Urinary bladder (tissue), 4 donors: ENCODE data around the gene PRKCE. TPM values are rescaled to one million over a fixed set of nuclear protein-coding genes. Genes with fewer than 3 reads are reported as not detected.

Experiments
- DNase-seq: peaks from one replicate; pipeline ENCODE4 v3.0.0-alpha.2; 2015; ENCODE audit errors: extremely low spot score
- H3K27ac ChIP-seq: one replicate; pipeline ENCODE4 v1.5.1; 2013; ENCODE audit warnings: low read depth, mild to moderate bottlenecking, moderate library complexity
- H3K36me3 ChIP-seq: one replicate; pipeline ENCODE4 v1.6.1; 2013; ENCODE audit warnings: mild to moderate bottlenecking, moderate library complexity; ENCODE audit not compliant: insufficient read depth
- H3K4me1 ChIP-seq: one replicate; pipeline ENCODE4 v1.6.1; 2013; ENCODE audit warnings: mild to moderate bottlenecking, moderate library complexity; ENCODE audit not compliant: insufficient read depth
- H3K4me3 ChIP-seq: one replicate; pipeline ENCODE4 v1.5.1; 2013; ENCODE audit warnings: low read depth, low read length
- WGBS: extraction: QIAGEN DNeasy Blood & Tissue Kit; methylation state at CpG from one replicate; pipeline ENCODE4 v1.1.7; 2013; 5-methylcytosine and 5-hydroxymethylcytosine counted together
- polyA plus RNA-seq: library from polyadenylated mRNA; stranded (reverse); fragments of 200-250 nt; gene quantifications from one replicate; pipeline ENCODE4 v1.2.3, GENCODE V29; 2013
- total RNA-seq: library from RNA; depleted of rRNA; stranded (reverse); fragments of >200 nt; gene quantifications from one replicate; pipeline ENCODE4 v1.2.3, GENCODE V29; 2014
- donor health status: healthy with polysubstance abuse.
- donor health status: healthy.

The PRKCE gene
- total and polyA plus RNA-seq, 2 donors, result 9.9 to 29.7 TPM

DNA sequence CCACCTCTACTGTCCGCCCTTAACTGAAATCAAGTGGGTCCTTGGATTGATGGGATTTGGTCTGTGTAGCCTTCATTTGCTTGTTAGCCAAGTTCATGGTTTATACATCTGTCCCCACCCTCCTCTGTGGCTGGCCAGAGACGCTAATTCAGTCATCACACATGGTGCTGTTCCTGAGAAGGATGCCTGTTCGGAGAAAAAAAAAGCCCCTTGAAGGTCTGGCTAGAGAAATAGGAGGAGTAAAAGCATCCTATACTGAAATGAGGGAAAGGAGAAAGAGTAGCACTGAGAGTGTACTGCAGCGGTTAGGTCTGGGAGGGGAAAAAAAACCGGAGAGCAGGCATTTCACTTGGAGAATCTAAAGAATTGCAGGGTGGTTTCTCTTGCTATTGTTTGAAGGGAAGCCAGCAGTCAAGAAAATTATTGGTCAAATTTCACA is 465.1 kb downstream of the PRKCE start:
- no peak for DNase-seq
- H3K36me3 ChIP-seq, result no peaks in the 10 kb centered on the region
- no peak overlapping the region for H3K4me3 ChIP-seq
- no peak overlapping the region for H3K27ac ChIP-seq
- WGBS, result 77% methylated on average over 5 of the region's 5 CpGs
- H3K4me1 ChIP-seq, result no peaks in the 10 kb centered on the region

GRCh38 chr2:46117379-46117778 is 465.9 kb downstream of the PRKCE start:
- Histone ChIP-seq H3K4me3 (no peak overlapping the region), H3K36me3 (no peaks in the 10 kb centered on the region), H3K27ac (no peak overlapping the region), H3K4me1 (no peaks in the 10 kb centered on the region)
- WGBS, result 93% methylated on average over 2 of the region's 2 CpGs
- no peak for DNase-seq

- WGBS, result 92% methylated on average over 3 of the region's 3 CpGs
- no peaks in the 10 kb centered on the region for H3K4me1 ChIP-seq
- no peak overlapping the region for H3K27ac ChIP-seq
- H3K36me3 ChIP-seq, result no peaks in the 10 kb centered on the region
- H3K4me3 ChIP-seq, result no peak overlapping the region
- DNase-seq, result no peak
These were observed 466.5 kb downstream of the PRKCE start for GRCh38 chr2:46117994-46118393.

GRCh38 chr2:46118656-46119371 is 467.3 kb downstream of the PRKCE start:
- H3K27ac ChIP-seq, result no peak overlapping the region

DNA sequence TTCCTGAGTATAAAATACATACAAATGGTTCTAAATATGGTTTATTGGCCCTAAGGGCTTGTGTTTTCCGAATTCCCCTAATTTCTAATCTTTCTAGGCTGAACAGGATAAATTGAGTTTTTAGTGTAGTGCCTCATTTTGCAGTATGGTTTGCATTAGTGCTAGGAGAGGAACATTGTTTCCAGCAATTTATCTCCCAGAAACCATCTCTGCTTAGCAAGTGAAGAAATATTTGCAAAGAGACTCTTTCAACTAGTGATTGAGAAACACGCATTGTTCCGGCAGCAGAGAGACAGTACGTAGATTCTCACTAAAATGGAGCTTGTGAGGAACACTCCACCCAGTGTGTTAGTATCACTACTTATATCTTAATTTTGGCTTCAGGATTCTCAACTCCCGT is 468.0 kb downstream of the PRKCE start:
- no peak overlapping the region for H3K4me3 ChIP-seq
- H3K36me3 ChIP-seq, result no peaks in the 10 kb centered on the region
- H3K27ac ChIP-seq, result peak overlapping the region; percentile 15
- no peak for DNase-seq
- no peaks in the 10 kb centered on the region for H3K4me1 ChIP-seq
- whole genome bisulfite sequencing, result 59% methylated on average over 5 of the region's 5 CpGs

More at GRCh38 chr2:46118656-46119371, 467.3 kb downstream of the PRKCE start:
- DNase-seq, result no peak
- H3K4me1 ChIP-seq, result no peaks in the 10 kb centered on the region
- H3K4me3 ChIP-seq, result no peak overlapping the region
- H3K36me3 ChIP-seq, result no peaks in the 10 kb centered on the region
- 80% methylated on average over 7 of the region's 7 CpGs for WGBS

- DNase-seq, result no peak
- Histone ChIP-seq H3K4me3 (no peak overlapping the region), H3K27ac (no peak overlapping the region), H3K36me3 (no peaks in the 10 kb centered on the region), H3K4me1 (no peaks in the 10 kb centered on the region)
- WGBS, result 55% methylated on average over 5 of the region's 5 CpGs
These were observed 469.5 kb downstream of the PRKCE start for GRCh38 chr2:46120792-46121555.

- 89% methylated on average over 5 of the region's 5 CpGs for WGBS
These were observed 471.0 kb downstream of the PRKCE start for GRCh38 chr2:46122318-46122976.

GRCh38 chr2:46123013-46123412 is 471.5 kb downstream of the PRKCE start:
- Histone ChIP-seq H3K27ac (no peak overlapping the region), H3K4me3 (no peak overlapping the region), H3K36me3 (no peaks in the 10 kb centered on the region), H3K4me1 (no peaks in the 10 kb centered on the region)
- no peak for DNase-seq

More at GRCh38 chr2:46122318-46122976, 471.0 kb downstream of the PRKCE start:
- Histone ChIP-seq H3K4me3 (no peak overlapping the region), H3K4me1 (no peaks in the 10 kb centered on the region), H3K27ac (no peak overlapping the region), H3K36me3 (no peaks in the 10 kb centered on the region)
- DNase-seq, result no peak

DNA sequence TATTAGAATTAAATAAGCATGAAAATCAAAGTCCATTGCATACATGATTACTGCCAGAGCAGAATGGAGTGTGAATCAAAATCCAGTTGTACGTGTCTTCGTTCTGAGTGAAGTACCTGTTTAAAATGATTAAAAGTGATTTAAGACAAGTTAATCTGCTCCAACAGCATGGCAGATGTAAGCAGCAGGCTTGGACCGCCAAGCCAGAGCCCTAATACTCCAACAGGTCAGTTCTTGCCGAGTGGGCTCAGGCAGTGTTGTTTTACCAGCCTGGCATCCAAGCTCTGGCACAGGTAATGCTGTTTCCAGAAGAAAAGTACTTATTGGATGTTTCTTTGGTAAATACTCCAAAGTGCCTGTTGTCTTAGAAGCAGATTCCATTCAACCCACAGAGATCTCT is 474.3 kb downstream of the PRKCE start:
- 92% methylated on average over 4 of the region's 4 CpGs for WGBS
- no peak for DNase-seq
- H3K4me3 ChIP-seq, result no peak overlapping the region
- H3K36me3 ChIP-seq, result no peaks in the 10 kb centered on the region
- no peak overlapping the region for H3K27ac ChIP-seq
- no peaks in the 10 kb centered on the region for H3K4me1 ChIP-seq

DNA sequence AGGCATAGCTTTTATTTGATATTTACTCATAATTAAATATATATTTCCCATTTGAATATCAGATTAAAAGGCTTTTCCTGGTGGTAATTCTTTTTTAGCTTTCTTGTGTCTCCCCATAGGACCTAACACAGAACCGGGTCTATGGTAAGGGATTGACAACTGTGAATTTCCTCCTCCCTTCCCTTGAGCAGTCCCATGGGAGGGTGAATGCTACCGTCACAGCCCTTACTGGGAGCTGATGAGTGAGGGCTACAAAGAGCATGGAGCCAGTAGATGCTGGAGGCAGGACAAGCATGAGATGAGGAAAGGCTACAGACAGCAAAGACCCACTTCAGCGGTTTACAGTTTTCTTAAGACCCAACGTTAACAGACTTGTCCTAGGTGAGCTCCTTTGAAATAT is 475.1 kb downstream of the PRKCE start:
- Histone ChIP-seq H3K4me3 (no peak overlapping the region), H3K4me1 (no peaks in the 10 kb centered on the region), H3K27ac (no peak overlapping the region), H3K36me3 (no peaks in the 10 kb centered on the region)
- no peak for DNase-seq
- 92% methylated on average over 4 of the region's 4 CpGs for WGBS

DNA sequence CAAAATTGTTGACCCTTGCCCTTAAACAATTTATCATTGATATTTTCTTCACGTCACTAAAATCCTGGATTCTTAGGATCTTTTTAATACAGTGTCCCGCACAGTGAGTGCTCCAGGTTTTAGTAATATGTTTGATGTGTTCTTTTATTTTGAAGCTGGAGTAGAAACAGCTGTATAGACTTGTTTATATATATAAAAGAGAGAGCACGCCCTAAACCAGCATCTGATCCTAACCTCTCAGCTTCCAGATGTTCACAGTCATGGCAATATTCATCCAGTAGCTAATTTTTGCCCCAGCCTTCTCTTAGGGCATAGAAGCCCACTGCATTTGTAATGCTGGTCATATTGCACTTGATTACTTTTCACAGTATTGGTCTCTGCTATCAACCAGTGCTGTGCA is 475.7 kb downstream of the PRKCE start:
- Histone ChIP-seq H3K36me3 (no peaks in the 10 kb centered on the region), H3K27ac (no peak overlapping the region), H3K4me1 (no peaks in the 10 kb centered on the region), H3K4me3 (no peak overlapping the region)
- 72% methylated on average over 3 of the region's 3 CpGs for WGBS
- no peak for DNase-seq

DNA sequence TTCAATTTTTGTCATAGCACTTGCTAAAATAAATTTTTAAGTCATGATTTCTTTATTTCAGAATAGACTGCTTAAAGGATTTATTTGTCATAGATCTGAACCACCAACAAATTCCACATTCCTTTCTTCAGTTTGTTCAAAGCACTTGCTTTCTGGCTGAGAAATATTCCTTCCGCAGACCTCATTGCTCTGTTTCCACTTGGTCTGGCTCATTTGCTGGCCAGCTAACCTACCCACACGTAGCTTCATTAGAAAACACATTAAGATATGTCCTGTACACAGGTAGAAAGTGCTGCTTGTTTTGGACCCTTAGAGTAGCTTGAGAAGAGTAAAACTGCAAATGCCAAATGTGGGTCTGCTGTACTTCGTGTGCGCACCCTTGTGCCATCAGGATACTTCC is 479.0 kb downstream of the PRKCE start:
- no peaks in the 10 kb centered on the region for H3K4me1 ChIP-seq
- DNase-seq, result no peak
- 81% methylated on average over 4 of the region's 4 CpGs for WGBS
- H3K27ac ChIP-seq, result no peak overlapping the region
- H3K4me3 ChIP-seq, result no peak overlapping the region
- H3K36me3 ChIP-seq, result no peaks in the 10 kb centered on the region

- H3K36me3 ChIP-seq, result no peaks in the 10 kb centered on the region
- DNase-seq, result no peak
- 92% methylated on average over 8 of the region's 8 CpGs for WGBS
- no peak overlapping the region for H3K4me3 ChIP-seq
- H3K4me1 ChIP-seq, result no peaks in the 10 kb centered on the region
- H3K27ac ChIP-seq, result no peak overlapping the region
These were observed 481.5 kb downstream of the PRKCE start for GRCh38 chr2:46132996-46133395.
